ENCODE measurements around the gene ZNF546. TPM values are rescaled to one million over a fixed set of nuclear protein-coding genes. Genes with fewer than 3 reads are reported as not detected.
"Not testable (repeated sequence)": the region's sequence is repeated elsewhere in the genome, so short reads cannot be mapped to it uniquely, and the experiment has no call there.

ZNF546 gene
- total RNA-seq, 1 experiment from 2014 or later: 3.6 TPM

DNA sequence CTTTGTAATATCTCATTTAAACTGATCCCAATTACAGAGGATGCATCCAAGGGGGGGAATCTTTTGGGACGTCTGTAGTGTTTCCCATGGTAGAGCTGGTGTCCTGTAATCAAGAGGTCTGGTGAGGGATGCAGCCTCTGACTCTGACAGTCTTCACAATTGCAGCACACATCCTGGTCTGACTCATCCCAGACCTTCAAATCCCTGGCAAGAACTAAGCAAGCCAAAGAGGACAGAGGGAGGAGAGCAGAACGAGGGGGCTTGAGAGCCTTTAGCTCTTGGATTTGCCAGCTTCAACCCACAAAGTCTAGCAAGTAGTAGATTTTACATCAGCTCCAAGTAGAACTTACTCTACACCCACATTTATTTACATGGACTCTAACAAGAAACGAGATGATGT, 45.2 kb upstream of the ZNF546 start:
- no peaks in the 10 kb centered on the region for H3K36me3 ChIP-seq (ENCODE audit: low read depth)
- H3K79me2 ChIP-seq (ENCODE audit: low read depth): no peaks in the 10 kb centered on the region
- intact Hi-C loops (cut with micrococcal nuclease; ENCODE audit: unreplicated experiment): no loop called here
- no peaks in the 10 kb centered on the region for H3F3A ChIP-seq (ENCODE audit: insufficient read depth, low read depth)
- no peaks in the 10 kb centered on the region for H3K9me2 ChIP-seq (ENCODE audit: insufficient read depth)
- BruUV-seq (replicated peaks): no TSS peak
- no peaks in the 10 kb centered on the region for H3K27me3 ChIP-seq (ENCODE audit: insufficient read depth, low read depth)
- no peak overlapping the region for H3K27ac ChIP-seq
- H4K20me1 ChIP-seq (ENCODE audit: insufficient read depth): no peaks in the 10 kb centered on the region
- CTCF ChIA-PET: no interaction called here
- H3K4me3 ChIP-seq: no peak overlapping the region
- H3K4me2 ChIP-seq: no peak overlapping the region
- no peak for DNase-seq
- POLR2A ChIA-PET (ENCODE audit: unreplicated experiment): interaction anchor here (0.5 kb wide), 1 partner anchor 85 kb away, joined by 4 read pairs; no protein-coding TSS in a partner anchor
- H2AFZ ChIP-seq: no peak overlapping the region
- no peaks in the 10 kb centered on the region for H3K4me1 ChIP-seq (replicated peaks; ENCODE audit: insufficient read depth)
- TF ChIP-seq, protein P1, sequence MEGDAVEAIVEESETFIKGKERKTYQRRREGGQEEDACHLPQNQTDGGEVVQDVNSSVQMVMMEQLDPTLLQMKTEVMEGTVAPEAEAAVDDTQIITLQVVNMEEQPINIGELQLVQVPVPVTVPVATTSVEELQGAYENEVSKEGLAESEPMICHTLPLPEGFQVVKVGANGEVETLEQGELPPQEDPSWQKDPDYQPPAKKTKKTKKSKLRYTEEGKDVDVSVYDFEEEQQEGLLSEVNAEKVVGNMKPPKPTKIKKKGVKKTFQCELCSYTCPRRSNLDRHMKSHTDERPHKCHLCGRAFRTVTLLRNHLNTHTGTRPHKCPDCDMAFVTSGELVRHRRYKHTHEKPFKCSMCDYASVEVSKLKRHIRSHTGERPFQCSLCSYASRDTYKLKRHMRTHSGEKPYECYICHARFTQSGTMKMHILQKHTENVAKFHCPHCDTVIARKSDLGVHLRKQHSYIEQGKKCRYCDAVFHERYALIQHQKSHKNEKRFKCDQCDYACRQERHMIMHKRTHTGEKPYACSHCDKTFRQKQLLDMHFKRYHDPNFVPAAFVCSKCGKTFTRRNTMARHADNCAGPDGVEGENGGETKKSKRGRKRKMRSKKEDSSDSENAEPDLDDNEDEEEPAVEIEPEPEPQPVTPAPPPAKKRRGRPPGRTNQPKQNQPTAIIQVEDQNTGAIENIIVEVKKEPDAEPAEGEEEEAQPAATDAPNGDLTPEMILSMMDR (conservative IDR thresholded peaks at IDR 0.05): no peak
- no peak for TF ChIP-seq EZH2 (IDR thresholded peaks at IDR 0.05; ENCODE audit: low read depth)
- no peaks in the 10 kb centered on the region; the same call in 1 of the 2 replicates for H3K9me3 ChIP-seq (ENCODE audit: insufficient read depth, low read depth)

DNA sequence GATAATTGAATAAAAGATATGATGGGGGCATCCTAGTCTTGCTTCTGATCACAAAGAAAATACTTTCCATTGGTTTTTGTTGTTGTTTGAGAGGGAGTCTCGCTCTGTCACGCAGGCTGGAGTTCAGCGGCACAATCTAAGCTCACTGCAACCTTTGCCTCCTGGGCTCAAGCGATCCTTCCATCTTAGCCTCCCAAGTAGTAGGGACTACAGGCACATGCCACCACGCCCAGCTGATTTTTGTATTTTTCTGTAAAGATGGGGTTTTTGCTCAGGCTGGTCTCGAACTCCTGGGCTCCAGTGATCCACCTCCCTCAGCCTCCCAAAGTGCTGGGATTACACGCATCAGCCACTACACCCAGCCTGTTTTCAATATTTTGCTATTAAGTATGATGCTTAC, 42.9 kb upstream of the ZNF546 start:
- CTCF ChIA-PET: no interaction called here
- no peak for DNase-seq
- H3K36me3 ChIP-seq (ENCODE audit: low read depth): no peaks in the 10 kb centered on the region
- POLR2A ChIA-PET (ENCODE audit: unreplicated experiment): no interaction called here
- no peak overlapping the region for H3K4me2 ChIP-seq
- no peak overlapping the region for H3K27ac ChIP-seq
- intact Hi-C loops (cut with micrococcal nuclease; ENCODE audit: unreplicated experiment): no loop called here
- H3K79me2 ChIP-seq (ENCODE audit: low read depth): no peaks in the 10 kb centered on the region
- H3F3A ChIP-seq (ENCODE audit: insufficient read depth, low read depth): no peaks in the 10 kb centered on the region
- no peak overlapping the region for H2AFZ ChIP-seq
- H3K9me3 ChIP-seq (ENCODE audit: insufficient read depth, low read depth): no peaks in the 10 kb centered on the region; the same call in 1 of the 2 replicates
- BruUV-seq (replicated peaks): no TSS peak
- no peak for TF ChIP-seq EZH2 (IDR thresholded peaks at IDR 0.05; ENCODE audit: low read depth)
- TF ChIP-seq, protein P1 (conservative IDR thresholded peaks at IDR 0.05): no peak
- no peaks in the 10 kb centered on the region for H3K27me3 ChIP-seq (ENCODE audit: insufficient read depth, low read depth)
- H3K9me2 ChIP-seq (ENCODE audit: insufficient read depth): no peaks in the 10 kb centered on the region
- H4K20me1 ChIP-seq (ENCODE audit: insufficient read depth): no peaks in the 10 kb centered on the region
- no peaks in the 10 kb centered on the region for H3K4me1 ChIP-seq (replicated peaks; ENCODE audit: insufficient read depth)
- no peak overlapping the region for H3K4me3 ChIP-seq

DNA sequence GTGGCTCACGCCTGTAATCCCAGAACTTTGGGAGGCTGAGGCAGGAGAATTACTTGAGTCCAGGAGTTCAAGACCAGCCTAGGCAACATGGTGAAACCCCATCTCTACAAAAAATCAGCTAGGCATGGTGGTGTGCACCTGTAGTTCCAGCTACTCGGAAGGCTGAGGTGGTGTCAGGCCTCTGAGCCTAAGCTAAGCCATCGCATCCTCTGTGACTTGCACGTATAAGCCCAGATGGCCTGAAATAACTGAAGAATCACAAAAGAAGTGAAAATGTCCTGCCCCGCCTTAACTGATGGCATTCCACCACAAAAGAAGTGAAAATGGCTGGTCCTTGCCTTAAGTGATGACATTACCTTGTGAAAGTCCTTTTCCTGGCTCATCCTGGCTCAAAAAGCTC, 39.0 kb upstream of the ZNF546 start:
- POLR2A ChIA-PET (ENCODE audit: unreplicated experiment); H3F3A ChIP-seq (ENCODE audit: insufficient read depth, low read depth); H3K4me1 ChIP-seq (replicated peaks; ENCODE audit: insufficient read depth); intact Hi-C loops (cut with micrococcal nuclease; ENCODE audit: unreplicated experiment); H3K79me2 ChIP-seq (ENCODE audit: low read depth); H3K36me3 ChIP-seq (ENCODE audit: low read depth); H3K4me3 ChIP-seq; H3K4me2 ChIP-seq; H3K27ac ChIP-seq; H3K9me2 ChIP-seq (ENCODE audit: insufficient read depth); H3K27me3 ChIP-seq (ENCODE audit: insufficient read depth, low read depth); H2AFZ ChIP-seq; H4K20me1 ChIP-seq (ENCODE audit: insufficient read depth); BruUV-seq (replicated peaks); DNase-seq; H3K9me3 ChIP-seq (ENCODE audit: insufficient read depth, low read depth): not testable (repeated sequence)
- CTCF ChIA-PET: interaction anchor here (0.7 kb wide), 1 partner anchor 114 kb away, joined by 12 read pairs; no protein-coding TSS in a partner anchor

DNA sequence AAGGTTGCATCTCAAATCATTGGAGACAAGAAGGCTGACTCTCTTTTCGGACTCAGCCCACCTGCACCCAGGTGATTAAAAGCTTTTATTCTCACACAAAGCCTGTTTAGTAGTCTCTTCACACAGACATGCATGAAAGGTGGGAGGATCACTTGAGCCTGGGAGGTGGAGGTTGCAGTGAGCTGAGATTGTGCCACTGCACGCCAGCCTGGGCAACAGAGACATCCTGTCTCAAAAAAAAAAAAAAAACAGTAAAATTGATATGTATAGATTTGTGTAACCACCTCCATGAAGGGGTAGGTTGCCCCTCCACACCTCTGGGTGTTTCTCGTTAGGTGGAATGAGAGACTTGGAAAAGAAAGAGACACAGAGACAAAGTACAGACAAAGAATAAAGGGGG, 37.9 kb upstream of the ZNF546 start:
- H3K27me3 ChIP-seq (ENCODE audit: insufficient read depth, low read depth); intact Hi-C loops (cut with micrococcal nuclease; ENCODE audit: unreplicated experiment); H3K4me3 ChIP-seq; H3K9me2 ChIP-seq (ENCODE audit: insufficient read depth); H3K4me1 ChIP-seq (replicated peaks; ENCODE audit: insufficient read depth); H4K20me1 ChIP-seq (ENCODE audit: insufficient read depth); H2AFZ ChIP-seq; DNase-seq; H3K9me3 ChIP-seq (ENCODE audit: insufficient read depth, low read depth); H3K4me2 ChIP-seq; H3K79me2 ChIP-seq (ENCODE audit: low read depth); H3K27ac ChIP-seq; H3K36me3 ChIP-seq (ENCODE audit: low read depth); H3F3A ChIP-seq (ENCODE audit: insufficient read depth, low read depth); BruUV-seq (replicated peaks); CTCF ChIA-PET; POLR2A ChIA-PET (ENCODE audit: unreplicated experiment): not testable (repeated sequence)

DNA sequence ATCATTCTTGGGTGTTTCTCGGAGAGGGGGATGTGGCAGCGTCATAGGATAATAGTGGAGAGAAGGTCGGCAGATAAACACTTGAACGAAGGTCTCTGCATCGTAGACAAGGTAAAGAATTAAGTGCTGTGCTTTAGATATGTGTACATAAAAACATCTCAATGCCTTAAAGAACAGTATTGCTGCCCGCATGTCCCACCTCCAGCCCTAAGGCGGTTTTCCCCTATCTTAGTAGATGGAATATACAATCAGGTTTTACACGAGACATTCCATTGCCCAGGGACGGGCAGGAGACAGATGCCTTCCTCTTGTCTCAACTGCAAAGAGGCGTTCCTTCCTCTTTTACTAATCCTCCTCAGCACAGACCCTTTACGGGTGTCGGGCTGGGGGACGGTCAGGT, 37.5 kb upstream of the ZNF546 start:
- H3K79me2 ChIP-seq (ENCODE audit: low read depth); H3K27me3 ChIP-seq (ENCODE audit: insufficient read depth, low read depth); POLR2A ChIA-PET (ENCODE audit: unreplicated experiment); DNase-seq; H3K36me3 ChIP-seq (ENCODE audit: low read depth); H4K20me1 ChIP-seq (ENCODE audit: insufficient read depth); intact Hi-C loops (cut with micrococcal nuclease; ENCODE audit: unreplicated experiment); H3K27ac ChIP-seq; H3K4me1 ChIP-seq (replicated peaks; ENCODE audit: insufficient read depth); H2AFZ ChIP-seq; H3F3A ChIP-seq (ENCODE audit: insufficient read depth, low read depth); H3K9me3 ChIP-seq (ENCODE audit: insufficient read depth, low read depth); H3K4me2 ChIP-seq; H3K4me3 ChIP-seq; H3K9me2 ChIP-seq (ENCODE audit: insufficient read depth); CTCF ChIA-PET; BruUV-seq (replicated peaks): not testable (repeated sequence)
